ENCODE measurements around the gene ZCCHC17.

The ZCCHC17 gene

GRCh38 chr1:31308036-31308435 lies 11.2 kb downstream of the ZCCHC17 start:
- DNase-seq = no peak

GRCh38 chr1:31310198-31310597 lies 13.4 kb downstream of the ZCCHC17 start:
- no peak for DNase-seq

- DNase-seq = no peak
These were observed 19.1 kb downstream of the ZCCHC17 start for GRCh38 chr1:31315902-31316301.

GRCh38 chr1:31318146-31318545 lies 21.3 kb downstream of the ZCCHC17 start:
- DNase-seq = no peak

- DNase-seq = no peak
These were observed 27.3 kb downstream of the ZCCHC17 start for GRCh38 chr1:31324093-31324492.

GRCh38 chr1:31324992-31325391 lies 28.2 kb downstream of the ZCCHC17 start:
- no peak for DNase-seq

GRCh38 chr1:31326461-31326860 lies 29.6 kb downstream of the ZCCHC17 start:
- DNase-seq = no peak

- no peak for DNase-seq
These were observed 30.5 kb downstream of the ZCCHC17 start for GRCh38 chr1:31327381-31327780.

GRCh38 chr1:31335007-31335406 lies 38.2 kb downstream of the ZCCHC17 start:
- DNase-seq = no peak

- DNase-seq = no peak
These were observed 40.0 kb downstream of the ZCCHC17 start for GRCh38 chr1:31336687-31337467.

GRCh38 chr1:31344503-31344902 lies 47.7 kb downstream of the ZCCHC17 start:
- no peak for DNase-seq

GRCh38 chr1:31345635-31346034 lies 48.8 kb downstream of the ZCCHC17 start:
- DNase-seq = no peak

- no peak for DNase-seq
These were observed 50.0 kb downstream of the ZCCHC17 start for GRCh38 chr1:31346785-31347184.

- no peak for DNase-seq
These were observed 51.6 kb downstream of the ZCCHC17 start for GRCh38 chr1:31348449-31348848.

GRCh38 chr1:31354283-31354682 lies 57.5 kb downstream of the ZCCHC17 start:
- DNase-seq = no peak

GRCh38 chr1:31356427-31356826 lies 59.6 kb downstream of the ZCCHC17 start:
- DNase-seq = no peak

GRCh38 chr1:31361607-31362006 lies 64.8 kb downstream of the ZCCHC17 start:
- no peak for DNase-seq

- no peak for DNase-seq
These were observed 65.2 kb downstream of the ZCCHC17 start for GRCh38 chr1:31362032-31362431.

- DNase-seq = no peak
These were observed 67.9 kb downstream of the ZCCHC17 start for GRCh38 chr1:31364561-31365250.

- DNase-seq = no peak
These were observed 70.0 kb downstream of the ZCCHC17 start for GRCh38 chr1:31366796-31367195.

GRCh38 chr1:31368611-31369107 lies 71.8 kb downstream of the ZCCHC17 start:
- no peak for DNase-seq

GRCh38 chr1:31370021-31370420 lies 73.2 kb downstream of the ZCCHC17 start:
- DNase-seq = no peak

- DNase-seq = no peak
These were observed 73.7 kb downstream of the ZCCHC17 start for GRCh38 chr1:31370565-31370964.

All from stimulated activated CD4-positive, alpha-beta T cell treated with anti-CD3 and anti-CD28 coated beads, Interleukin-4, amount 100 ng/mL, for 1 hour (primary cell).